Neural cell (in vitro differentiated cells): ENCODE data around the gene PPP3R1. TPM values are rescaled to one million over a fixed set of nuclear protein-coding genes. Genes with fewer than 3 reads are reported as not detected.

Source experiments
- H2AFZ ChIP-seq: fragments of 200-600, 300-800 bp; sonication (generic), shearing (Covaris generic); 2 replicates; pipeline ENCODE4 v1.6.0; 2014; ENCODE audit warnings: low read depth, mild to moderate bottlenecking, antibody characterized with exemption, low read length, moderate library complexity
- H3F3A ChIP-seq: fragments of 200-600 bp; shearing (Covaris generic); 2 replicates; pipeline ENCODE4 v1.6.1; 2016; ENCODE audit warnings: mild to moderate bottlenecking, moderate library complexity, mixed read lengths, antibody characterized with exemption, low read length; ENCODE audit not compliant: insufficient read depth, poor library complexity, severe bottlenecking
- H3K27ac ChIP-seq: fragments of 200-600, 300-800 bp; sonication (generic), shearing (Covaris generic); 2 replicates; pipeline ENCODE4 v1.5.1; 2014; ENCODE audit warnings: mild to moderate bottlenecking, low read length, moderate library complexity
- H3K27me3 ChIP-seq: fragments of 300-800, 200-600 bp; sonication (generic), shearing (Covaris generic); 2 replicates; pipeline ENCODE4 v1.6.0; 2014; ENCODE audit warnings: mild to moderate bottlenecking, low read depth, low read length, moderate library complexity; ENCODE audit not compliant: insufficient read depth
- H3K36me3 ChIP-seq: fragments of 300-800, 200-600 bp; sonication (generic), shearing (Covaris generic); 2 replicates; pipeline ENCODE4 v1.5.1; 2014; ENCODE audit warnings: mild to moderate bottlenecking, antibody characterized with exemption, low read length, moderate library complexity; ENCODE audit not compliant: insufficient read depth
- H3K4me2 ChIP-seq: fragments of 300-800, 200-600 bp; sonication (generic), shearing (Covaris generic); 2 replicates; pipeline ENCODE4 v1.6.0; 2014; ENCODE audit warnings: mild to moderate bottlenecking, low read length
- H3K4me3 ChIP-seq: fragments of 300-800, 200-600 bp; sonication (generic), shearing (Covaris generic); 2 replicates; pipeline ENCODE4 v1.5.1; 2014; ENCODE audit warnings: mild to moderate bottlenecking, low read length, moderate library complexity
- H3K79me2 ChIP-seq: fragments of 200-600 bp; shearing (Covaris generic); replicated peaks from 2 replicates; pipeline ENCODE4 v1.6.0; 2014; ENCODE audit warnings: mild to moderate bottlenecking, low read length, moderate library complexity; ENCODE audit not compliant: insufficient read depth
- H3K9ac ChIP-seq: fragments of 300-800, 200-600 bp; sonication (generic), shearing (Covaris generic); 2 replicates; pipeline ENCODE4 v1.6.1; 2016; ENCODE audit warnings: mild to moderate bottlenecking, low read length, mixed read lengths
- H3K9me2 ChIP-seq: fragments of 200-600 bp; shearing (Covaris generic); 2 replicates; pipeline ENCODE4 v1.6.1; 2016; ENCODE audit warnings: mild to moderate bottlenecking, low read length, mixed read lengths; ENCODE audit not compliant: insufficient read depth
- H3K9me3 ChIP-seq: fragments of 200-600, 300-800 bp; sonication (generic), shearing (Covaris generic); 2 replicates; pipeline ENCODE4 v1.6.1; 2016; ENCODE audit warnings: mild to moderate bottlenecking, mixed run types, low read length, moderate library complexity, mixed read lengths
- H4K20me1 ChIP-seq: fragments of 200-600 bp; shearing (Covaris generic); 2 replicates; pipeline ENCODE4 v1.6.1; 2016; ENCODE audit warnings: mild to moderate bottlenecking, mixed run types; ENCODE audit not compliant: insufficient read depth
- CTCF ChIP-seq: fragments of 450-650 bp; IDR thresholded peaks from 2 replicates; pipeline ENCODE4 v1.5.1; 2014; ENCODE audit warnings: antibody characterized with exemption, mild to moderate bottlenecking, moderate library complexity; ENCODE audit not compliant: poor library complexity, severe bottlenecking
- EP300 ChIP-seq: fragments of 450-650 bp; conservative IDR thresholded peaks from 2 replicates; pipeline ENCODE4 v1.6.1; 2014; ENCODE audit warnings: antibody characterized with exemption, mild to moderate bottlenecking, moderate library complexity; ENCODE audit not compliant: poor library complexity, severe bottlenecking
- EZH2 ChIP-seq: fragments of 200-600, 300-800 bp; shearing (Covaris generic), sonication (generic); IDR thresholded peaks from 2 replicates; pipeline ENCODE4 v1.6.1; 2014; ENCODE audit warnings: antibody characterized with exemption, low read length, borderline replicate concordance, mild to moderate bottlenecking; ENCODE audit not compliant: insufficient read depth, poor library complexity, severe bottlenecking
- MXI1 ChIP-seq: fragments of 450-650 bp; conservative IDR thresholded peaks from 2 replicates; pipeline ENCODE4 v1.6.1; 2014; ENCODE audit warnings: antibody characterized with exemption, mild to moderate bottlenecking; ENCODE audit not compliant: poor library complexity, severe bottlenecking
- POLR2AphosphoS5 ChIP-seq: IDR thresholded peaks from 2 replicates; pipeline ENCODE4 v1.6.1; 2012
- RAD21 ChIP-seq: fragments of 450-650 bp; conservative IDR thresholded peaks from 2 replicates; pipeline ENCODE4 v1.6.1; 2014; ENCODE audit warnings: antibody characterized with exemption, mild to moderate bottlenecking, moderate library complexity
- REST ChIP-seq: IDR thresholded peaks from 2 replicates; pipeline ENCODE4 v1.6.1; 2012; ENCODE audit warnings: borderline replicate concordance
- SMC3 ChIP-seq: fragments of 450-650 bp; conservative IDR thresholded peaks from 2 replicates; pipeline ENCODE4 v1.6.1; 2014; ENCODE audit warnings: antibody characterized with exemption, mild to moderate bottlenecking, moderate library complexity; ENCODE audit not compliant: poor library complexity
- TAF1 ChIP-seq: IDR thresholded peaks from 2 replicates; pipeline ENCODE4 v1.6.1; 2012; ENCODE audit warnings: low read depth
- polyA plus RNA-seq: library from polyadenylated mRNA; depleted of rRNA; stranded (reverse); fragments of >200 nt; gene quantifications from 2 replicates; pipeline ENCODE4 v1.2.3, GENCODE V29; 2014

The PPP3R1 gene
- polyA plus RNA-seq, 1 donor from 2014 or later, result 45.3 TPM

GRCh38 chr2:68293024-68293423, 40.7 kb upstream of the PPP3R1 start:
- no peak overlapping the region for H3K9ac ChIP-seq
- TF ChIP-seq RAD21 (no peak), REST (no peak), MXI1 (no peak), EZH2 (no peak), SMC3 (no peak), POLR2AphosphoS5 (no peak), CTCF (no peak), EP300 (no peak), TAF1 (no peak)
- no peaks in the 10 kb centered on the region for H3K9me2 ChIP-seq
- no peaks in the 10 kb centered on the region for H3F3A ChIP-seq
- H3K9me3 ChIP-seq, result no peaks in the 10 kb centered on the region
- H3K27me3 ChIP-seq, result no peaks in the 10 kb centered on the region
- no peak overlapping the region for H3K4me2 ChIP-seq
- H3K27ac ChIP-seq, result no peak overlapping the region
- no peaks in the 10 kb centered on the region for H3K79me2 ChIP-seq
- H3K4me3 ChIP-seq, result no peak overlapping the region
- H4K20me1 ChIP-seq, result no peaks in the 10 kb centered on the region
- no peak overlapping the region for H2AFZ ChIP-seq
- H3K36me3 ChIP-seq, result no peaks in the 10 kb centered on the region

GRCh38 chr2:68292108-68292710, 39.9 kb upstream of the PPP3R1 start:
- Histone ChIP-seq H3K4me3 (no peak overlapping the region), H3K27ac (no peak overlapping the region), H3K79me2 (no peaks in the 10 kb centered on the region), H2AFZ (no peak overlapping the region), H3K27me3 (no peaks in the 10 kb centered on the region), H3K4me2 (no peak overlapping the region), H3K9me2 (no peaks in the 10 kb centered on the region), H4K20me1 (no peaks in the 10 kb centered on the region), H3K9me3 (no peaks in the 10 kb centered on the region), H3K9ac (no peak overlapping the region), H3F3A (no peaks in the 10 kb centered on the region), H3K36me3 (no peaks in the 10 kb centered on the region)
- no peak for TF ChIP-seq REST
- peak; percentile 60 for TF ChIP-seq CTCF
- TF ChIP-seq EP300, result no peak
- TF ChIP-seq TAF1, result no peak
- peak; percentile 65 for TF ChIP-seq RAD21
- TF ChIP-seq SMC3, result peak; percentile 54
- TF ChIP-seq MXI1, result no peak
- no peak for TF ChIP-seq POLR2AphosphoS5
- no peak for TF ChIP-seq EZH2
